Measurements from ENCODE around the gene KHDC4.
"Not testable (repeated sequence)": the region's sequence is repeated elsewhere in the genome, so short reads cannot be mapped to it uniquely, and the experiment has no call there.

DNA sequence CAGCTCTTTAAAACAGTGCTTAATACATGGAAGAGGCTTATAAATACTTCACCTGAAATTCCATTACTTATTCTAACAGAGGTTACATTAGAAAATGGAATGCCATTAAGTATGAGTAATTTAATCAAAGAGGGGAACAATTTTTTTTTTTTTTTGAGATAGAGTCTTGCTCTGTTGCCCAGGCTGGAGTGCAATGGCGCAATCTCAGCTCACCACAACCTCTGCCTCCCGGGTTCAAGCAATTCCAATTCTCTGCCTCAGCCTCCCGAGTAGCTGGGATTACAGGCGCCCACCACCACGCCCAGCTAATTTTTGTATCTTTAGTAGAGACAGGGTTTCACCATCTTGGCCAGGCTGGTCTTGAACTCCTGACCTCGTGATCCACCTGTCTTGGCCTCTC lies 38.6 kb downstream of the KHDC4 start:
- TF ChIP-seq, protein P1, sequence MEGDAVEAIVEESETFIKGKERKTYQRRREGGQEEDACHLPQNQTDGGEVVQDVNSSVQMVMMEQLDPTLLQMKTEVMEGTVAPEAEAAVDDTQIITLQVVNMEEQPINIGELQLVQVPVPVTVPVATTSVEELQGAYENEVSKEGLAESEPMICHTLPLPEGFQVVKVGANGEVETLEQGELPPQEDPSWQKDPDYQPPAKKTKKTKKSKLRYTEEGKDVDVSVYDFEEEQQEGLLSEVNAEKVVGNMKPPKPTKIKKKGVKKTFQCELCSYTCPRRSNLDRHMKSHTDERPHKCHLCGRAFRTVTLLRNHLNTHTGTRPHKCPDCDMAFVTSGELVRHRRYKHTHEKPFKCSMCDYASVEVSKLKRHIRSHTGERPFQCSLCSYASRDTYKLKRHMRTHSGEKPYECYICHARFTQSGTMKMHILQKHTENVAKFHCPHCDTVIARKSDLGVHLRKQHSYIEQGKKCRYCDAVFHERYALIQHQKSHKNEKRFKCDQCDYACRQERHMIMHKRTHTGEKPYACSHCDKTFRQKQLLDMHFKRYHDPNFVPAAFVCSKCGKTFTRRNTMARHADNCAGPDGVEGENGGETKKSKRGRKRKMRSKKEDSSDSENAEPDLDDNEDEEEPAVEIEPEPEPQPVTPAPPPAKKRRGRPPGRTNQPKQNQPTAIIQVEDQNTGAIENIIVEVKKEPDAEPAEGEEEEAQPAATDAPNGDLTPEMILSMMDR (IDR thresholded peaks at IDR 0.05; ENCODE audit: low read depth, low read length, missing input control): not testable (repeated sequence)
- not testable (repeated sequence) for TF ChIP-seq EGR1 (IDR thresholded peaks at IDR 0.05; ENCODE audit: low read depth in 2 of 2); HNF4A (conservative IDR thresholded peaks at IDR 0.05); JUND (IDR thresholded peaks at IDR 0.05); RXRA (IDR thresholded peaks at IDR 0.05)
- TF ChIP-seq, protein P2, sequence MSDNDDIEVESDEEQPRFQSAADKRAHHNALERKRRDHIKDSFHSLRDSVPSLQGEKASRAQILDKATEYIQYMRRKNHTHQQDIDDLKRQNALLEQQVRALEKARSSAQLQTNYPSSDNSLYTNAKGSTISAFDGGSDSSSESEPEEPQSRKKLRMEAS (IDR thresholded peaks at IDR 0.05): not testable (repeated sequence)
